MCF 10A (cell line): ENCODE results near the gene CCNY. TPM values are rescaled to one million over a fixed set of nuclear protein-coding genes. Genes with fewer than 3 reads are reported as not detected.
A peak's percentile ranks its signal among the peaks of the same experiment; 100 is the strongest.

Source experiments
- BruUV-seq: library from RNA; stranded (reverse); fragments of 400-500 nt; replicated peaks from 2 replicates; lab custom pipeline; 2021; lab: Mats Ljungman, UMichigan
- CTCF ChIA-PET: fragments of 300-600 bp; sonication (Branson Sonifier 250); formaldehyde crosslinking; extraction: SDS; loops from one replicate; lab custom pipeline; 2021; ENCODE audit warnings: antibody characterized with exemption, inconsistent platforms; lab: Yijun Ruan, JAX
- POLR2A ChIA-PET: fragments of 300-600, 350-650 bp; sonication (Branson Sonifier 250); formaldehyde crosslinking; extraction: SDS; loops from one replicate; lab custom pipeline; 2020; ENCODE audit warnings: antibody characterized with exemption, inconsistent platforms; lab: Yijun Ruan, JAX
- DNase-seq: peaks from one replicate; pipeline ENCODE4 v3.0.0-alpha.2; 2018; ENCODE audit not compliant: unreplicated experiment
- H3K27ac Mint-ChIP-seq: one replicate; pipeline ENCODE4 v1.8.0; 2022; ENCODE audit warnings: mild to moderate bottlenecking, low read depth, mixed read lengths; ENCODE audit not compliant: unreplicated experiment
- H3K27me3 Mint-ChIP-seq: one replicate; pipeline ENCODE4 v1.8.0; 2022; ENCODE audit warnings: mixed read lengths; ENCODE audit not compliant: insufficient read depth, unreplicated experiment
- H3K36me3 Mint-ChIP-seq: one replicate; pipeline ENCODE4 v1.8.0; 2022; ENCODE audit warnings: mild to moderate bottlenecking, moderate library complexity, mixed read lengths; ENCODE audit not compliant: insufficient read depth, unreplicated experiment
- H3K4me1 Mint-ChIP-seq: one replicate; pipeline ENCODE4 v1.8.0; 2022; ENCODE audit warnings: mixed read lengths; ENCODE audit not compliant: insufficient read depth, unreplicated experiment
- H3K4me3 Mint-ChIP-seq: one replicate; pipeline ENCODE4 v1.8.0; 2022; ENCODE audit warnings: mild to moderate bottlenecking, moderate library complexity, mixed read lengths; ENCODE audit not compliant: unreplicated experiment
- H3K9me3 Mint-ChIP-seq: one replicate; pipeline ENCODE4 v1.8.0; 2022; ENCODE audit warnings: mixed read lengths; ENCODE audit not compliant: unreplicated experiment
- CTCF ChIP-seq: fragments of 200-600 bp; IDR thresholded peaks from one replicate; pipeline ENCODE4 v1.8.0; 2022; ENCODE audit warnings: antibody characterized with exemption, mild to moderate bottlenecking; ENCODE audit not compliant: unreplicated experiment
- intact Hi-C: fragments of 100-400 bp; cut with micrococcal nuclease; formaldehyde crosslinking; loops from 2 replicates; pipeline ENCODE4 v1.14.1; 2022
- total RNA-seq: library from RNA; stranded (reverse); gene quantifications from 2 replicates; pipeline ENCODE4 v1.2.3, GENCODE V29; 2022

The CCNY gene
- total RNA-seq, 1 experiment from 2014 or later, result 68.9 TPM

GRCh38 chr10:35613597-35614226 is 277.4 kb downstream of the CCNY start:
- Mint-ChIP-seq H3K4me1 (no peaks in the 10 kb centered on the region), H3K36me3 (no peaks in the 10 kb centered on the region), H3K9me3 (no peaks in the 10 kb centered on the region), H3K27me3 (peaks cover 16% of the 10 kb centered on the region), H3K4me3 (no peak overlapping the region), H3K27ac (no peak overlapping the region)
- ChIA-PET CTCF (interaction anchor here (0.5 to 3.6 kb wide), 30 partner anchors 10 to 1378 kb away, joined by 3 to 34 read pairs (median 4); no protein-coding TSS in a partner anchor), POLR2A (interaction anchor here (0.8 kb wide), 1 partner anchor 1166 kb away, joined by 3 read pairs; no protein-coding TSS in a partner anchor)
- no TSS peak for BruUV-seq
- TF ChIP-seq CTCF, result peak; percentile 63
- intact Hi-C loops, result loop anchor here (1.0 to 5.0 kb wide), 2 partner anchors 1166 to 1269 kb away; no protein-coding TSS in a partner anchor
- peak; percentile 32 for DNase-seq

- H3K4me1 Mint-ChIP-seq, result no peaks in the 10 kb centered on the region
- CTCF ChIA-PET, result interaction anchor here (0.5 to 3.6 kb wide), 26 partner anchors 9 to 1271 kb away, joined by 3 to 34 read pairs (median 4); no protein-coding TSS in a partner anchor
- no peaks in the 10 kb centered on the region for H3K36me3 Mint-ChIP-seq
- intact Hi-C loops, result loop anchor here (1.0 to 5.0 kb wide), 2 partner anchors 1165 to 1268 kb away; no protein-coding TSS in a partner anchor
- no TSS peak for BruUV-seq
- H3K27ac Mint-ChIP-seq, result no peak overlapping the region
- H3K9me3 Mint-ChIP-seq, result no peaks in the 10 kb centered on the region
- DNase-seq, result no peak
- no peak for TF ChIP-seq CTCF
- H3K27me3 Mint-ChIP-seq, result peaks cover 16% of the 10 kb centered on the region
- H3K4me3 Mint-ChIP-seq, result no peak overlapping the region
- POLR2A ChIA-PET, result interaction anchor here (0.8 kb wide), 1 partner anchor 1165 kb away, joined by 3 read pairs; no protein-coding TSS in a partner anchor
Observed at GRCh38 chr10:35614312-35614711, 278.0 kb downstream of the CCNY start.

Other genes with a start within 250 kb of the CCNY start
- 30.7 and 30.9 TPM in 2 replicates for gene CUL2, start 246.2 kb upstream of the CCNY start, total RNA-seq
- gene CREM, start 209.7 kb upstream of the CCNY start, total RNA-seq, result 30.2 and 31.3 TPM in 2 replicates